HG02970 (cell line): ENCODE data around the gene WNT9A.

ENCODE experiments used
- ATAC-seq: cut with Tn5 transposase; IDR thresholded peaks from one replicate; pipeline ENCODE4 v1.9.1; 2021; ENCODE audit warnings: mild to moderate bottlenecking, moderate library complexity, moderate number of reproducible peaks; ENCODE audit not compliant: unreplicated experiment, low FRiP score

WNT9A gene

GRCh38 chr1:227942716-227943261 lies 4.9 kb downstream of the WNT9A start:
- ATAC-seq: no peak

GRCh38 chr1:227942021-227942715 lies 5.6 kb downstream of the WNT9A start:
- ATAC-seq: no peak

- ATAC-seq: no peak
These were observed 6.2 kb downstream of the WNT9A start for GRCh38 chr1:227941509-227942020.

GRCh38 chr1:227940791-227941241 lies 6.9 kb downstream of the WNT9A start:
- ATAC-seq: no peak

- no peak for ATAC-seq
These were observed 7.7 kb downstream of the WNT9A start for GRCh38 chr1:227939791-227940771.

- no peak for ATAC-seq
These were observed 8.6 kb downstream of the WNT9A start for GRCh38 chr1:227938911-227939790.

- ATAC-seq: no peak
These were observed 9.5 kb downstream of the WNT9A start for GRCh38 chr1:227938276-227938675.

GRCh38 chr1:227937838-227938145 lies 9.9 kb downstream of the WNT9A start:
- ATAC-seq: no peak

GRCh38 chr1:227937031-227937837 lies 10.5 kb downstream of the WNT9A start:
- no peak for ATAC-seq

- ATAC-seq: no peak
These were observed 11.9 kb downstream of the WNT9A start for GRCh38 chr1:227935826-227936225.

GRCh38 chr1:227934476-227935313 lies 13.0 kb downstream of the WNT9A start:
- ATAC-seq: no peak

- no peak for ATAC-seq
These were observed 17.8 kb downstream of the WNT9A start for GRCh38 chr1:227929751-227930472.

- no peak for ATAC-seq
These were observed 18.8 kb downstream of the WNT9A start for GRCh38 chr1:227928811-227929375.

- no peak for ATAC-seq
These were observed 19.6 kb downstream of the WNT9A start for GRCh38 chr1:227927971-227928741.

- no peak for ATAC-seq
These were observed 20.5 kb downstream of the WNT9A start for GRCh38 chr1:227926896-227927885.
